SJSA1 (cell line): ENCODE results near the gene ALDOA. TPM values are rescaled to one million over a fixed set of nuclear protein-coding genes. Genes with fewer than 3 reads are reported as not detected.

Source experiments
- DNase-seq, 2 experiments: peaks; one replicate each; pipeline ENCODE4 v3.0.0-alpha.2; 2015 to 2020; ENCODE audit warnings: low spot score in 2 of 2, low read depth in 1 of 2
- H3K27ac ChIP-seq: fragments of 250-450 bp; sonication (Bioruptor Pico); 2 replicates; pipeline ENCODE4 v1.5.1; 2020; ENCODE audit warnings: mild to moderate bottlenecking, moderate library complexity
- H3K27me3 ChIP-seq: fragments of 250-450 bp; sonication (Bioruptor Pico); replicated peaks from 2 replicates; pipeline ENCODE4 v1.5.1; 2020; ENCODE audit warnings: mild to moderate bottlenecking, moderate library complexity
- H3K36me3 ChIP-seq: fragments of 250-450 bp; sonication (Bioruptor Pico); 2 replicates; pipeline ENCODE4 v1.5.1; 2020; ENCODE audit warnings: mild to moderate bottlenecking
- H3K4me1 ChIP-seq: fragments of 250-450 bp; sonication (Bioruptor Pico); replicated peaks from 2 replicates; pipeline ENCODE4 v1.6.1; 2021; ENCODE audit warnings: mild to moderate bottlenecking
- H3K4me3 ChIP-seq: fragments of 250-450 bp; sonication (Bioruptor Pico); 2 replicates; pipeline ENCODE4 v1.5.1; 2020; ENCODE audit warnings: mild to moderate bottlenecking
- H3K9me3 ChIP-seq: fragments of 250-450 bp; sonication (Bioruptor Pico); replicated peaks from 2 replicates; pipeline ENCODE4 v1.5.1; 2020; ENCODE audit warnings: mild to moderate bottlenecking
- total RNA-seq: library from RNA; depleted of rRNA; stranded (reverse); fragments of >200 nt; shearing (Covaris generic); gene quantifications from 2 replicates; pipeline ENCODE4 v1.2.3, GENCODE V29; 2014

Gene ALDOA
- total RNA-seq, 1 experiment from 2014 or later = 762 TPM

DNA sequence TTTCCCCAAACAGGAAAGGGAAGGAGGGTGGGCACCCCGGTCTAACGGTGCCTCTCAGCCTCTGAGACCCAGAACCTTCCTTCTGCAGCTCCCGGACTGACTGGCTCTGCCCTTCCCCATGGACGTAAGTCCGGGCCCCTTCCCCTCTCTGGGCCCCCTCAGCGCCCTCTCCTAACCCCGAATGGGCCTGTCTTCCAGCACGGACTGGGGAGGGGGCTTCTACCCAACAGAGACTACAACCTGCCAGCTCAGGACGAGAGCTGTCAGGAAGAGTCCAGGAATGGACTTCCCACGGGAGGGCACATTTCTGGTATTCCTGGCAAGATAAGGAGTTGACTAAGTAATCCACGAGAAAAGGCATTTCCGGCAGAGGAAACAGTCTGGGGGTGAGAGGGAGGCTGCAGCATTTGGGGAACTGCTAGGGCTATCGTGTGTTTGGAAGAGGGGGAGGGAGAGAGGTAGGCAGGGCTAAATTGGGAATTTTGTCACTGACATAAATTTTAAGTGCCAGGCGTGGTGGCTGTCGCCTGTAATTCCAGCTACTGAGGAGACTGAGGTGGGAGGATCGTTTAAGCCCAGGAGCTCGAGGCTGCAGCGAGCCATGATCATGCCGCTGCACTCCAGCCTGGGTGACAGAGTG lies 12.1 kb upstream of the ALDOA start:
- Histone ChIP-seq H3K4me1 (peaks cover 23% of the 10 kb centered on the region), H3K36me3 (peaks cover 25% of the 10 kb centered on the region), H3K27ac (peak overlapping the region; percentile 87), H3K4me3 (peak overlapping the region; percentile 58), H3K27me3 (no peaks in the 10 kb centered on the region), H3K9me3 (no peaks in the 10 kb centered on the region)
- peak; percentile 67 to 72 for DNase-seq

DNA sequence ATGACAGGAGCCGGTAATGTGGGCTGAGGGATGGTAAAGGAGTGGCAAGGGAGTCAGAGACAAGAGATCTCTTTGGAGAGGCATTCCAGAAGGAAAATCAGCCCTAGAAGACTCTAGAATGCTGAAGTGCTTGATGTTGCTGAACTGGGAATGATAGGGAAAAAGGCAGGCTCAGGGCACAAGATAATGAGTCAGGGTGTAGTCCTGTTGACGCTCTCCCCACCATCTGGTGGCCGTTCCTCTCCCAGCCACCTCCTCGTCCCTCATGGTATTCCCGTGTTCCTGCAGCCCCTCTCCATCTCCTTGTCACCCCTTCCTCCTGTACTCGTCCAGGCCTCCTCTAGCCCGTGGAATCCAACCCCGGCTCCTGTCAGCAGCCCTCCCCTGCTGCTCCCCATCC lies 11.1 kb upstream of the ALDOA start:
- H3K27ac ChIP-seq = no peak overlapping the region
- no peak for DNase-seq
- H3K4me1 ChIP-seq = peaks cover 23% of the 10 kb centered on the region
- no peaks in the 10 kb centered on the region for H3K9me3 ChIP-seq
- H3K4me3 ChIP-seq = no peak overlapping the region
- H3K27me3 ChIP-seq = no peaks in the 10 kb centered on the region
- peaks cover 30% of the 10 kb centered on the region for H3K36me3 ChIP-seq

DNA sequence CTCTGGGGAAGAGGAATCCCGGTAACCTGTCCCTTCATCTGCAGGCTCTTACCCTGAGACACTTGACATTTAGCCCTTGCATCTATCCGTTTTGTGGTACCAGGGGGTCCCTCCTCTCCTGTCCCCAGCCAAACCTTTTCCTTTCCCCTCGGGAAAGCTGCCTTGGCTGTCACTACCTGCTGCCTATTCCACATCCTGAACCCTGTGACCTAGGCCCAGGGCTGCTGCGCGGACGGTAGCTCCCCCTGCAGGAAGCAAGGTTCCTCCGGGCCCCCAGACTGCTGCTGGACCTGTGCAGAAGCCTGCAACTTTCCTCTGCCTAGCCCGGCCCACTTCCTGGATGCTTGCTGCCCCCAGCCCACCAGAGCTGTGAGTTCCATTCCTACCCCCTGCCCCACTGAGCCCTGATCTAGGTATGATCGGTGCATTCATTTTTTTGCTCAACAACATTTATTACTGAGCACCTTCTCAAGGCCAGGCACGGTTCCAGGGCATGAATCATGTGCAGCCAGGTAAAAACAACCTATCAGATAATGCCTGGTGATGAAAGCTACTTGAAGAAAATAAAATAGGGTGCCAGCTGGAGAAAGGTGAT lies 10.5 kb upstream of the ALDOA start:
- H3K36me3 ChIP-seq = peaks cover 36% of the 10 kb centered on the region
- peaks cover 23% of the 10 kb centered on the region for H3K4me1 ChIP-seq

DNA sequence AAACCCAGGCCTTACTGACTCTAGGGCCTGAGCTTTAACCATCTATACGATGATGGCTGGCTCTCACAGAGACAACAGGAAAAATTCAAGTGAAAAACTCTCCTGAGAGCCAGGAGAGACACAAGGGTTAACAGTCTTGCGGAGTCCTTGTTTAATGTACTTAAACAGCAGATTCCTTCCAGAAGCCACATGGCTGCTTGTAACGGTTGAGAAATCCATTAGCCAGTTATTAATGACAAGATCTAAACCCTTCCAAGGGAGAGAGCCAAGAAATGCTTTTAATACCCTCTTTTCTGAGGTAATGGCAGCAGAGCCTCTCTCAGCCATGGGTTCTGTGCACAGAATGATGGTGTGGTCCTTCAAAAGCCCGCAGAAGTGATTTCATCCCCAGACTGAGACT lies 5.2 kb upstream of the ALDOA start:
- no peak for DNase-seq
- Histone ChIP-seq H3K4me3 (no peak overlapping the region), H3K4me1 (peaks cover 19% of the 10 kb centered on the region), H3K27ac (no peak overlapping the region), H3K9me3 (no peaks in the 10 kb centered on the region), H3K36me3 (peaks cover 42% of the 10 kb centered on the region), H3K27me3 (no peaks in the 10 kb centered on the region)

More for the DNA sequence above, 10.5 kb upstream of the ALDOA start:
- Histone ChIP-seq H3K27me3 (no peaks in the 10 kb centered on the region), H3K27ac (no peak overlapping the region), H3K9me3 (no peaks in the 10 kb centered on the region), H3K4me3 (no peak overlapping the region)
- no peak for DNase-seq

DNA sequence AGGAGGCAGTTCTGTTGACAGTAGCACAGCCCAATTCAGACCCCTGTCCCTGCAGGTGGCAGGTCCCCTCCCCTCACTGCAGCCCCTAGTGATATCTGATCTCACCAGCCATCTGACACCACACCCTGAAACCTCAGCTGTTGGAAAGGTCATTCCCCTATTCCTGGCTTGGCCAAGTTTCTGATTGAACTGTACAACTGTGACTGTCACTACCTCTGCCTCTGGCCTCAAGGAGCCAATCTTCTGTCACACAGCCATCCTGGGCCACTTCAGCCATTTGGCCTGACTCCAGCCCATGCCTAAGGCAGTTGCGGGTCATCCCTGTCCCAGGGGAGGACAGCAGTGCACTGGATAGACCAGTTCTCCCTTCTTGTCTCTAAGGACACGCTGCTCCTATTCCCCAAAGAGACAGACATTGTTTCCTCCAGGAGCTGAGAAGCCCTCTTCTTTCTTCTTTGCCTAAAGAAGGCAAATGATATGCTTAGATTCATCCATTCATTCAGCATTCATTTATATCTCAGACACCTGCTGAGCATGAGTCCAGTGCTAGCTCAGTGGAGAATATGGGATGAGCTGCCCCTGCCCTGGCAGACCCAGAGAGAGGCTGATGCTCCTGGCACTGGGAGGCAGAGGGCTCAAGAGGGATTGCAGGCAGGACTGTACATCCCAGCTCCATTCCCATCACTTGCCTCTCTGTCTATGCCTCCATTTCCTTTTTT lies 4.6 kb upstream of the ALDOA start:
- Histone ChIP-seq H3K4me1 (peaks cover 19% of the 10 kb centered on the region), H3K36me3 (peaks cover 41% of the 10 kb centered on the region), H3K27me3 (no peaks in the 10 kb centered on the region), H3K4me3 (no peak overlapping the region), H3K9me3 (no peaks in the 10 kb centered on the region), H3K27ac (no peak overlapping the region)
- DNase-seq = no peak

DNA sequence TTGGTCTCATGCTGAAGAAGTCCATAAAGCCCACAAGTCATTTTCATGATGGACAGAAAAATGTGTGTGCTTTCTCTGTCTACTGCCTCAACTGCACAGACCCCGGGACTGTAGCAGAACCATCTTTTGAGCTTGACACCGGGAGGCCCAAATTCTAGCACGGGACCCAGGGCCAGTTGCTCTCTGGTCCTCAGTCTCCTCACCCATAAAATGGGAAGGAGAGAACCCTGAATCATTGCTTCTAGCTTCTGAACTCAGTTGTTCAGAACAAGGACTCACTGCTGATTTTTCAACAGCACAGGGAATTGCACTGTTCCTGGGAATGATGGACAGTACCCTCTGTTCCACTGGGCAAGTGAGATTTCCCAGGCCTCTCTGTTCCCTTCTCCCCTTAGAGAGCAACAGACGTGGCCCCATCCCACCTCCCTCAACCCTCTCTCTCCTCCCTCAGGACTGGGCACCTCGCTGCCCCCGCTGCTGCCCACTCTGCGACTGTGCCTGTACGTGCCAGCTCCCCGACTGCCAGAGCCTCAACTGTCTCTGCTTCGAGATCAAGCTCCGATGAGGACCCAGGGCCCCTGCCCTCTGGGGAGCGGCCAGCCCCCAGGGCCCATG lies 2.2 kb upstream of the ALDOA start:
- H3K4me3 ChIP-seq = no peak overlapping the region
- no peak for DNase-seq

DNA sequence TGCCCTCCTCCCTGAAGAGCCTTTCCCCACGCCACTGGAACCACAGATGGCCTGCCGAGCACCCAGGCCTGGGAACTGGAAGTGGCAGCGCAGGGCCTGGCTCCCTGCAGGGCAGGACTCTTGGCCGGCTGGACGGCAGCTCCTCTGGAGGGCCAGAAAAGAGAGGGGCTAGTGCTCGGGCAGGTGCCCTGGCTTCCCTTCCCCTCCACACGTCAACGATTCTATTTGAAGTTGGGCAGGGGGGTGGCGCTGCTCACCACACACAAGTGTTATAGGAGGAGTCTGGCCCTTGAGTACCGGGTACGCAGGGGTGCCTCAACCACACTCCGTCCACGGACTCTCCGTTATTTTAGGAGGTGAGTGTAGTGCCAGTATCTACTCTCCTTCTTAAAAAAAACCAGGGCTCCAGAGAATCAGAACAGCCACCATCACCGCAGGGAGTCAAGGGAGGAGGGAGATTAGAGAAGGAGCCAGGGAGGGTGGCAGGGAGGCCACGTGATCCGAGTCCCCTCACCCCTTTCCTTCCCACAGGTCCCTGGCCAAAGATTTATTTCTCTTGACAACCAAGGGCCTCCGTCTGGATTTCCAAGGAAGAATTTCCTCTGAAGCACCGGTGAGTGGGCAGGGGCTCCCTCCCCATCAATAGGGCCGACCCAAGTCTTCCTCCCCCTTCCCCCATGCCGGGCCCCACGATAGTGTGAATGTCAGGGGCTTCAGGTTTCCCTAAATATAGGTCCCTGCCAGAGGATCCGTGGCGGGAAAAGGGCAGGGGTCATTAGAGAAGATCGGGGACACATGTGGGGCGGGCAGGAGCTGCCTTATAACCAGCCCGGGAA lies 1.4 kb upstream of the ALDOA start:
- peak in 1 of 2 experiments; percentile 28 for DNase-seq
- H3K4me1 ChIP-seq = peaks cover 30% of the 10 kb centered on the region
- H3K27ac ChIP-seq = peak overlapping the region; percentile 93
- no peaks in the 10 kb centered on the region for H3K9me3 ChIP-seq
- H3K27me3 ChIP-seq = no peaks in the 10 kb centered on the region
- H3K4me3 ChIP-seq = peak overlapping the region; percentile 79
- peaks cover 56% of the 10 kb centered on the region for H3K36me3 ChIP-seq

More for the DNA sequence above, 2.2 kb upstream of the ALDOA start:
- H3K9me3 ChIP-seq = no peaks in the 10 kb centered on the region
- H3K27me3 ChIP-seq = no peaks in the 10 kb centered on the region
- no peak overlapping the region for H3K27ac ChIP-seq
- peaks cover 53% of the 10 kb centered on the region for H3K36me3 ChIP-seq
- H3K4me1 ChIP-seq = peaks cover 30% of the 10 kb centered on the region

DNA sequence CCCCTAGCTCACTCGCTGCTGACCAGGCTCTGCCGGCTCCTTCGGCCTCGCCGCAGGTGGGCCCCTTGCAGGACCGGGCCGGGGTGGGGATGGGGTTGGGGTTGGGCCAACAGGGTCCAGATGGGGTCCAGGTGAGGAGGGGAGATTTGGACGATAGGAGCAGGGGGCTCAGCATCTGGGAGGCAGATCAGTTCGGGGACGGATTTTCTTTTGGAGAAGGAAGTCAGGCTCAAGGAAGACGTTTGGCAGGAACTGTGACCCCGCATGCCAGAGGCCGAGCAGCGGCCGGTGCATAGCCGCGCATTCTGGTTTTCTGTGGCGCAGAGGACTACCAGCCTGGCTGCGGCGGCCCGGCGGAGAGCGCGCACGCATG lies 845 bp upstream of the ALDOA start:
- H3K27ac ChIP-seq = peak overlapping the region; percentile 93
- no peaks in the 10 kb centered on the region for H3K27me3 ChIP-seq
- H3K4me3 ChIP-seq = peak overlapping the region; percentile 79
- H3K4me1 ChIP-seq = peaks cover 30% of the 10 kb centered on the region
- no peaks in the 10 kb centered on the region for H3K9me3 ChIP-seq
- no peak for DNase-seq
- H3K36me3 ChIP-seq = peaks cover 59% of the 10 kb centered on the region

DNA sequence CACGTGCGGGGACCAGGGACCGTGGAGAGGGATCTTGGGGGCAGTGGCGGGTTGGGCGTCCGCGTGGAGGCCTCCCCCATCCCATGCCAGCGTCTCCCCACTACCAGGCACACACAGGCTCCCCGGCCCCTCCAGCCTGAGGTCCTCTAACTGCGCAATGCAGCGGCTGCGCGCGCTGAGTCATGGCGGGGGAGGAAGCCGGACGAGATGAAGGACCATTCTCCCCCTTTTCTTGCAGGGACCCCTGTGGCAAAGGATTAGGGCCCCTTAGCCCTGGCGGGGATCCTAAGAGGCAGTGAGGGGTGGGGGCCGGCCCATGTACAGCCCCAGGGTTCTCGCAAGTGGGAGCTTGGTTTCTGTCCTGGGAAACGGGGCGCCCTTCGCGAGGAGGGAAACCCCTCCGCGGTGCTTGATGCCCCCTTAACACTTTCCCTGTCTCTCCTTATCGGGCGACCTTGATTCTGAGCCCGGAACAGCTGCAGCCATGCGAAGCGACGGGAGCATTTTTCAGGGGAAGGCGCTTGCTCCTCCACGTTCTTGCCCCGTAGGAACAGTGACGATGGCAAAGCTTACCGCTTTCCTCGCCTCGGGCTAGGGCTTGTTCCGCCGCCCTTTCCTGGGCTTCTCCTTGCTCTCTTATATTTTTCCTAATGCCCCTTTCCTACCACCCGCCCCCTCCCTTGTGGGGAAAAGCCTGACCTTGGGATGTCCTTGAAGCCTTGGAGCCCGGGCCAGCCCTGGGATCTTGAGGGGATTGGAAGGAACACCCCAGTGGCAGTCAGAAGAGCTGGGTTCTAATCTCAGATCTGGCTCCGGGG lies 592 bp downstream of the ALDOA start:
- Histone ChIP-seq H3K27ac (peak overlapping the region; percentile 65), H3K4me1 (peaks cover 30% of the 10 kb centered on the region), H3K36me3 (peaks cover 61% of the 10 kb centered on the region), H3K4me3 (peak overlapping the region; percentile 79), H3K9me3 (no peaks in the 10 kb centered on the region), H3K27me3 (no peaks in the 10 kb centered on the region)
- DNase-seq = peak in 1 of 2 experiments; percentile 68

DNA sequence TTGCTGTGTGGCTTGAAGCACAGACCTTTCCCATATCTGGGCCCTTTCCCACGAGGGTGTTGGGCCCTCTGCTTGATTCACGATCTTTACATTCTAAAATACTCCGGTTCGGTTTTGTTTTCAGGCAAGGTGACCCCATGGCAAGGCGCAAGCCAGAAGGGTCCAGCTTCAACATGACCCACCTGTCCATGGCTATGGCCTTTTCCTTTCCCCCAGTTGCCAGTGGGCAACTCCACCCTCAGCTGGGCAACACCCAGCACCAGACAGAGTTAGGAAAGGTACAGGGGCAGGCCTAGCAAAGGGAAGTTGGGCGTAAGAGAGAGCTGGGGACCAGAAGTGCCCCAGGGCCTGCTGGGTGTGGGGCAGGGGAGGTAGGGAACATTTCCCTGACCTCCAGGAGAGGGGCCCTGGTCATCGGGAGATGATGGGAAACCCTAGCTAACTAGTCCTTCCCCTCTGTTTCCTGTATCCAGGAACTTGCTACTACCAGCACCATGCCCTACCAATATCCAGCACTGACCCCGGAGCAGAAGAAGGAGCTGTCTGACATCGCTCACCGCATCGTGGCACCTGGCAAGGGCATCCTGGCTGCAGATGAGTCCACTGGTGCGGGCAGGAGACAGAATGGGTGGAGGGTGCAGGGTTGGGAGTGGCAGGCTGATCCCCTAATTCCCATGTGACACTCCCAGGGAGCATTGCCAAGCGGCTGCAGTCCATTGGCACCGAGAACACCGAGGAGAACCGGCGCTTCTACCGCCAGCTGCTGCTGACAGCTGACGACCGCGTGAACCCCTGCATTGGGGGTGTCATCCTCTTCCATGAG lies 1.4 kb downstream of the ALDOA start:
- H3K27ac ChIP-seq = peak overlapping the region; percentile 65
- no peak for DNase-seq
- peaks cover 69% of the 10 kb centered on the region for H3K36me3 ChIP-seq
- H3K4me3 ChIP-seq = peak overlapping the region; percentile 79
- H3K9me3 ChIP-seq = no peaks in the 10 kb centered on the region
- H3K27me3 ChIP-seq = no peaks in the 10 kb centered on the region
- peaks cover 30% of the 10 kb centered on the region for H3K4me1 ChIP-seq

DNA sequence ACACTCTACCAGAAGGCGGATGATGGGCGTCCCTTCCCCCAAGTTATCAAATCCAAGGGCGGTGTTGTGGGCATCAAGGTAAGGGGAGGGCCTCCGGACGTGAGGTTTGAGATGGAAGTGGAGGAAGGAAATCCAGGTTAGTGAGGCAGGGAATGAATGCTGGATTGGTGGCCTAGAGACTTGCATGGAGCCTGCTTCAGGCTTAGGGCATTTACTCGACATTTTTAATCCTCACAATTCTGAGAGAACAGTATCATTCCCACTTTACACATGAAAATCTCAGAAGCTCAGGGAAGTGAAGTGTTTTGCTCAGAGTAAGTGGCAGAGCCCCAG lies 2.0 kb downstream of the ALDOA start:
- Histone ChIP-seq H3K4me1 (peaks cover 30% of the 10 kb centered on the region), H3K4me3 (peak overlapping the region; percentile 79), H3K36me3 (peaks cover 75% of the 10 kb centered on the region), H3K27me3 (no peaks in the 10 kb centered on the region), H3K9me3 (no peaks in the 10 kb centered on the region), H3K27ac (no peak overlapping the region)
- no peak for DNase-seq

DNA sequence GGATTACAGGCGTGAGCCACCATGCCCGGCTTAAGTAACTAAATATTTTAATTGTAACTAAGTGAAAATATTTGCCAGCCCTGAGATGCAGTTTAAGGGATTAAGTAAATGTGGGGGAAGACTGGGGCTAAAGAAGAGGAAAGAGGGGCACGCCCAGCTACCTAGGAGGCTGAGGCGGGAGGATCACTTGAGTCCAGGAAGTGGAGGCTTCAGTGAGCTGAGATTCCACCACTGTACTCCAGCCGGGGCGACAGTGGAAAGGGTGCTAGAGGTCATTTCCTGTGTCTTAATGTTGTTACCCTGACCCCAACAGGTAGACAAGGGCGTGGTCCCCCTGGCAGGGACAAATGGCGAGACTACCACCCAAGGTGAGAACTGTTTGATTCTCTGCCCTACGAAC lies 2.8 kb downstream of the ALDOA start:
- no peak for DNase-seq
- H3K4me1 ChIP-seq = peaks cover 30% of the 10 kb centered on the region
- peaks cover 79% of the 10 kb centered on the region for H3K36me3 ChIP-seq
- no peaks in the 10 kb centered on the region for H3K27me3 ChIP-seq
- H3K9me3 ChIP-seq = no peaks in the 10 kb centered on the region
- no peak overlapping the region for H3K27ac ChIP-seq
- no peak overlapping the region for H3K4me3 ChIP-seq
